ENCODE results near the gene RAG1.

DNA sequence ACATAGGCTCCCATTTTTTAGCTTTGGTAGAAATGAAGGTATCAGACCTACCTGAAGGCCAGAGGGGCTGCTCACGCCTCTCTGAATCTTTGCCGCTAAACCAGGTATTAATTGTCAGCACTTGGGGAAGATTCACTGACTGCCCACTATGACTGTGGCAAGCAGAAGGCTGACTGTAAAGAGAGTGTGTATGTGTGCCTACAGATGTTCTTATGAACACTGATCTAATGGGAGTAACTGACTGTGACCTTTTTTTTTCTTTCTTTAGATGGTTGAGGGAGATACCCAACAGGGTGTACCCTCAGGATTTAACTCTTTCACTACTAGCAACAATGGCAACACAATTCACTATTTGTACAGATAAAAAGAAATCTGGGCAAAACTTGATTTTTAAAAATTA lies 30.2 kb downstream of the RAG1 start, which contains the start of gene RAG2:
- TF ChIP-seq, protein P1, sequence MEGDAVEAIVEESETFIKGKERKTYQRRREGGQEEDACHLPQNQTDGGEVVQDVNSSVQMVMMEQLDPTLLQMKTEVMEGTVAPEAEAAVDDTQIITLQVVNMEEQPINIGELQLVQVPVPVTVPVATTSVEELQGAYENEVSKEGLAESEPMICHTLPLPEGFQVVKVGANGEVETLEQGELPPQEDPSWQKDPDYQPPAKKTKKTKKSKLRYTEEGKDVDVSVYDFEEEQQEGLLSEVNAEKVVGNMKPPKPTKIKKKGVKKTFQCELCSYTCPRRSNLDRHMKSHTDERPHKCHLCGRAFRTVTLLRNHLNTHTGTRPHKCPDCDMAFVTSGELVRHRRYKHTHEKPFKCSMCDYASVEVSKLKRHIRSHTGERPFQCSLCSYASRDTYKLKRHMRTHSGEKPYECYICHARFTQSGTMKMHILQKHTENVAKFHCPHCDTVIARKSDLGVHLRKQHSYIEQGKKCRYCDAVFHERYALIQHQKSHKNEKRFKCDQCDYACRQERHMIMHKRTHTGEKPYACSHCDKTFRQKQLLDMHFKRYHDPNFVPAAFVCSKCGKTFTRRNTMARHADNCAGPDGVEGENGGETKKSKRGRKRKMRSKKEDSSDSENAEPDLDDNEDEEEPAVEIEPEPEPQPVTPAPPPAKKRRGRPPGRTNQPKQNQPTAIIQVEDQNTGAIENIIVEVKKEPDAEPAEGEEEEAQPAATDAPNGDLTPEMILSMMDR (IDR thresholded peaks at IDR 0.05; ENCODE audit: low read depth, low read length) = no peak
- TF ChIP-seq EZH2phosphoT487 (IDR thresholded peaks at IDR 0.05; ENCODE audit: low read depth) = no peak

Measured in OCI-LY3 (cell line).